ENCODE data around the gene PSMB3. TPM values are rescaled to one million over a fixed set of nuclear protein-coding genes. Genes with fewer than 3 reads are reported as not detected.

PSMB3 gene
- total RNA-seq, 1 experiment from 2014 or later, result 441 TPM

Small RNA genes lying within 50 kb of the gene (microRNA-seq; reads per million reads assigned to microRNA genes)
- gene MIR4726 (ENCODE audit: unreplicated experiment), result 1.3 reads per million

Other genes starting within 250 kb of the PSMB3 start
- 1.8 and 2.6 TPM in 2 replicates for gene SRCIN1, start 146.8 kb upstream of the PSMB3 start, total RNA-seq (2014; rRNA removed)
- gene EPOP, start 77.8 kb upstream of the PSMB3 start, total RNA-seq (2014; rRNA removed), result 12.6 and 17.7 TPM in 2 replicates
- 24.7 and 28.7 TPM in 2 replicates for gene MLLT6, start 47.5 kb upstream of the PSMB3 start, total RNA-seq (2014; rRNA removed)
- 13.7 and 14.1 TPM in 2 replicates for gene CISD3, start 22.4 kb upstream of the PSMB3 start, total RNA-seq (2014; rRNA removed)
- gene PCGF2, start 4.4 kb upstream of the PSMB3 start, total RNA-seq (2014; rRNA removed), result 14.1 and 15.8 TPM in 2 replicates
- 25.5 and 43.7 TPM in 2 replicates for gene PIP4K2B, start 46.8 kb downstream of the PSMB3 start, total RNA-seq (2014; rRNA removed)
- gene CWC25, start 72.6 kb downstream of the PSMB3 start, total RNA-seq (2014; rRNA removed), result 11.8 and 15.0 TPM in 2 replicates
- 807 and 1,110 TPM in 2 replicates for gene RPL23, start 101.0 kb downstream of the PSMB3 start, total RNA-seq (2014; rRNA removed)
- 106 and 120 TPM in 2 replicates for gene LASP1, start 117.3 kb downstream of the PSMB3 start, total RNA-seq (2014; rRNA removed)
- not detected in 2 replicates for gene FBXO47, start 214.7 kb downstream of the PSMB3 start, total RNA-seq (2014; rRNA removed)

Measured in PC-3 (cell line).